IPS-15b (cell line): ENCODE data around the gene ANKDD1B.

Experiments used
- H3K27me3 ChIP-seq: one replicate; pipeline ENCODE4 v1.6.1; 2013; ENCODE audit warnings: low read length; ENCODE audit not compliant: control insufficient read depth, insufficient read depth
- H3K36me3 ChIP-seq: one replicate; pipeline ENCODE4 v1.6.1; 2013; ENCODE audit warnings: low read length; ENCODE audit not compliant: control insufficient read depth, insufficient read depth
- H3K4me1 ChIP-seq: one replicate; pipeline ENCODE4 v1.6.1; 2013; ENCODE audit warnings: mild to moderate bottlenecking, low read length; ENCODE audit not compliant: control insufficient read depth, insufficient read depth
- H3K4me3 ChIP-seq: one replicate; pipeline ENCODE4 v1.5.1; 2013; ENCODE audit warnings: low read depth, low read length
- H3K9ac ChIP-seq: one replicate; pipeline ENCODE4 v1.6.1; 2013; ENCODE audit warnings: low read depth, mild to moderate bottlenecking, low read length
- H3K9me3 ChIP-seq: one replicate; pipeline ENCODE4 v1.6.1; 2013; ENCODE audit warnings: mild to moderate bottlenecking, low read length; ENCODE audit not compliant: control insufficient read depth, insufficient read depth

Gene ANKDD1B

DNA sequence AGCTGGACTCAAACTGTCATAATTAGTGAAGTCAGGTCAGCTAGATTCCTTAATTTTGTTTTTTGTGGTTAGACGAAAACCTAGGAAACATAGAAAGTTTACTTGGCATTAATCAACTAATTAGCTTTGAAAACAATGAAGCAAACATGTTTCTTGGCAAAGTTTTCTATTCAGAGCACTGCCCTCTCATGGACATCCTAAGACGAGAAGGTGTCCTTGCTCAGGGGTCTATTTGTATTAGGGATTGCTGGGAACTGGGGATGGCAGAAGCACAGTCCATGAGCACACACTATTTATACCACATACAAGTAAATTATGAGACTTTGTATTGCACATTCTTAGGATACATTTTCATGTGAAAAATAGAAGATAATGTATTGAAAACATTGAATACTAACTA is 56.3 kb downstream of the ANKDD1B start:
- Histone ChIP-seq H3K4me1 (peaks cover 14% of the 10 kb centered on the region), H3K4me3 (no peak overlapping the region), H3K36me3 (no peaks in the 10 kb centered on the region), H3K9ac (no peak overlapping the region), H3K9me3 (no peaks in the 10 kb centered on the region), H3K27me3 (no peaks in the 10 kb centered on the region)

GRCh38 chr5:75668445-75668844 is 57.2 kb downstream of the ANKDD1B start:
- no peak overlapping the region for H3K9ac ChIP-seq
- peaks cover 14% of the 10 kb centered on the region for H3K4me1 ChIP-seq
- H3K36me3 ChIP-seq: no peaks in the 10 kb centered on the region
- H3K9me3 ChIP-seq: no peaks in the 10 kb centered on the region
- H3K27me3 ChIP-seq: no peaks in the 10 kb centered on the region
- H3K4me3 ChIP-seq: no peak overlapping the region

DNA sequence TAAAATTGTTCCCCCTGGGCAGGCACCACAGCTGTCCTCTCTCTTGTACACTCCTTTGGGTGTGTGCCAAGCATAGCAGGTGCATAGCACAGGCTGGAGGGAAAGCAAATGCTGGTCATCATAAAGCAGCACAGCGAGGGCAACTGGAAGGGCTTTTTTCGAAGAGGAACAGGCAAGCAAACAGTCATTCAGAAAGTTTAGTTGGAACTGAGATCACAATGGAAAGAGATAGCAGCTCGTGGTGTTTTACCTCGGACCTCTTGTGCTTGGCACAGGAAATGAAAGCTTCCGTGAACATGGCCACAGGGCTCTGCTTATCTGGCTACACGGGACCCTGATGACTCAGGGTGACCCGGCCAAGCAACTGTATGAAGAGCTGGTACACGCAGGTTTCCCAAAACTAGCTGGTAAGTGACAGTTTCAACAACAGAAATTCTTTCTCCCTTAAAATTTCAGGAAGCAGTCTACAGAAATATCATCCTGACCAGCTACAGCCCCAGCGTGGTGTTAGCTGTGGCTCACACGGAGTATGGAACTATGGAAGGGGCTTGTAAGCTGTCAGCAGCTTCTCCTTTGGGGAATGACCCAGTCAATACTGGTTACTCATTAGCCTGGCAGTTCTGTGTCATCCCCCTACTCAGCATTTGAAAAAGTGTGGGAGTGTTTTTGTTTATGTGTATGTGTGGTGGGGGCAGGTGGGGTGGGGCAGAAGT is 57.9 kb downstream of the ANKDD1B start:
- peaks cover 14% of the 10 kb centered on the region for H3K4me1 ChIP-seq
- no peaks in the 10 kb centered on the region for H3K27me3 ChIP-seq

DNA sequence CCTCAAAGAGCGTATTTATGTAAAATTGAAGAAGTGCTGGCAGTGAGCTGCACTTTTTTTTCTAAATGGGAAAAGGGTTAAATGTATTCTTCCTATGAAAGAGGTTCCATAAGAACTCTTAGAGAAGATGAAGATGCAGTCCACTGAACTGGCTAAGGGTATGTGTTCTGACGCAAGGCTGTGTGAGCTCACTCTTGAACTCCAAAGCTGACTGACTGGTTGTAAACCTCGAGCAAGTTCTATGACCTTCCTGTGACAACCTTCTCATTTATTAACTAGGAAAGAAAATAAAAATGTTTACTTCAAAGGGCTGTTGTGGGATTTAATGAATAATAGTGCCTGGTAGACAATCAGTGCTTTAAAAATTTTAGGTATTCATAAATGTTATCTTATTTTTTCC is 59.3 kb downstream of the ANKDD1B start:
- H3K9ac ChIP-seq: no peak overlapping the region
- no peak overlapping the region for H3K4me3 ChIP-seq
- no peaks in the 10 kb centered on the region for H3K9me3 ChIP-seq

More for the DNA sequence above, 57.9 kb downstream of the ANKDD1B start:
- no peak overlapping the region for H3K9ac ChIP-seq
- no peaks in the 10 kb centered on the region for H3K36me3 ChIP-seq
- H3K9me3 ChIP-seq: no peaks in the 10 kb centered on the region
- H3K4me3 ChIP-seq: no peak overlapping the region

DNA sequence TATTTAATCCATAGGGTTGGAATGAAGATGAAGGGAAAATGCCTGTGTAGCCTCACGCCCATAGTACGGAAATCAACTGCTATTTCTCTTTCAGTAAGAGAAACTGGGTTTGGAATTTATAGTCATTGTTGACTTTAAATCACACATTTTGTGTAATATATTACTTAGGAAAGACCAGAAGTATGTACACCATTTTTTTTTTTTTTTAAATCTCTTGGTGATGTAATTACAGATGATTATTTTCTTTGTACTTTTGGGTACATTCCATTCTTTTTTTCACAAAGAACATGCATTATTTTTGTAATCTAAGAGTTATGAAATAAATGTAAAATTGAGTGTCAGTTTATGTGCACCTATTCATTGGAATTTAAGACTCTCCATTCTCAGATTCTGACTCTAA is 60.3 kb downstream of the ANKDD1B start:
- Histone ChIP-seq H3K4me1 (peaks cover 14% of the 10 kb centered on the region), H3K36me3 (no peaks in the 10 kb centered on the region), H3K9ac (no peak overlapping the region), H3K27me3 (no peaks in the 10 kb centered on the region), H3K9me3 (no peaks in the 10 kb centered on the region), H3K4me3 (no peak overlapping the region)

More for the DNA sequence above, 59.3 kb downstream of the ANKDD1B start:
- Histone ChIP-seq H3K36me3 (no peaks in the 10 kb centered on the region), H3K27me3 (no peaks in the 10 kb centered on the region), H3K4me1 (peaks cover 14% of the 10 kb centered on the region)

DNA sequence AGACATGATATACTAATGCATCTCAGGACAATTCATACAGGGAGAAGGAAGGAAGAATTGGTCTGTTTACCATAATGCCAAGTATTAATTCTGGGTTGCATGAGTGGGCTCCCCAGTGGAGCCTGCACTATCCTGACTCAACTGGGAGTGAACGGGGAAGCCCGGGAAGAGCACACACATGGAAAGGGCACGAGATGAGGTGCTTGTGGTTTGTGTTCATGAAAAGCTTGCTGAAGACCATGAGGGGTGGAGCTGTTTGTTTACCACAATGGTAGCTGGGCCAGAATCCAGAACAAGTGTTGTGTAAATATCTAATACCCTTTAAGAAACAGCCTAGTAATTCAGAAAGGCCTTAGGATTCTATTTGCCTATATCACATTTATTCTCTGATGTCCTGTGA is 61.4 kb downstream of the ANKDD1B start:
- Histone ChIP-seq H3K9ac (no peak overlapping the region), H3K9me3 (no peaks in the 10 kb centered on the region), H3K4me1 (peaks cover 14% of the 10 kb centered on the region), H3K4me3 (no peak overlapping the region), H3K27me3 (no peaks in the 10 kb centered on the region), H3K36me3 (no peaks in the 10 kb centered on the region)

DNA sequence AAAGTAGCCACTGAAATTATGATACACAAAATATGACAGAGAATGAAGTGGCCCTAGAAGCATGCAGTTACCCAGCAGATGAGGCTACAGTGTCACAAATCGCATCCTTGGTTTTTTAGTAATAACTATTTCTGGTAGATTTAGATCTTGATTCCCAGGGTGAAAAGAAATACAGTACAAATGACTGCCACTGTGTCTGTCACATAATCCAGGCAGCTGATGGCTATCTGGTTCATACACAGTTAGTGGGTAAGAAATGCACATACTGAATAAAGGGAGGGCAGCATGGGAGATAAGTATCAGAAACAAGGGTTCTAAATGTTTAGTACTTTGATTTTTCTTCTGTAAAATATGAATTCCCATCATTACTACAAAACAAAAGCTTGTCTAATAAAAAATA is 64.5 kb downstream of the ANKDD1B start:
- Histone ChIP-seq H3K4me3 (no peak overlapping the region), H3K4me1 (no peaks in the 10 kb centered on the region), H3K27me3 (no peaks in the 10 kb centered on the region), H3K9me3 (no peaks in the 10 kb centered on the region), H3K9ac (no peak overlapping the region), H3K36me3 (no peaks in the 10 kb centered on the region)

DNA sequence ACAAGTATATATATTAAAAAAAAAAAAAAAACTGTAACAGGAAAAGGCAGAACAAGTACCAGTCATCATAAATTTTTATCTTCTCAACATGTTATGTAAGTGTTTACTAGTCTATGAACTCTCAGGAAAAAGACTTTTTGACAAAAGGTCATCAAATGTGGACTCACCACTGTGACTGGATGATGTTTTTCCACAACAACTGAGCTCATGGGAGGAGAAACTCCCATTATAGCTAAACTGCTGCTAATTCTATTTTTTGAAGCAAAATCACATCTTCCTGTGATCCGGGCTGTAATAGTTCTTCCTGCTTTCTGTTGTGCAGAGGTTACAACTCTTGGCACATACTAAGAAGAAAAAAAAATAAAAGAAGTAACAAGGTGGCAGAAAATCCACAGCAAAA is 66.4 kb downstream of the ANKDD1B start:
- Histone ChIP-seq H3K36me3 (no peaks in the 10 kb centered on the region), H3K4me3 (no peak overlapping the region), H3K4me1 (no peaks in the 10 kb centered on the region), H3K9me3 (no peaks in the 10 kb centered on the region), H3K9ac (no peak overlapping the region), H3K27me3 (no peaks in the 10 kb centered on the region)

DNA sequence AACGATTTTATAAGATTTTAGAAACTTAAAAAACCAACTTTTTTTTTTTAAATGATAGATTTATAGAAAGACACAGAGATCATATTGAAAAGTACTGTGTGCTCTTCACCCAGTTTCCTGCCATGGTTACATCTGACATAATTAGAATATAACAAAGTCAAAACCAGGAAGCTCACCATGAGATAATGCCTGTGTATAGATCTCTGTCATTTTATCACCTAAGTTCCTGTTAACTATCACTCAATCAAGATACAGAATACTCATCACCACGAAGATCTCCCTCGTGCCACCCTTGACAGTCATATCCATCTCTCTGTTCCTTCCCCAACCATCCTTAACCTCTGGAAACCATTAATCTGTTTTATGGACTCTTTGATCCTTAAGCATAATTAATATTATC is 66.9 kb downstream of the ANKDD1B start:
- no peaks in the 10 kb centered on the region for H3K36me3 ChIP-seq
- no peaks in the 10 kb centered on the region for H3K27me3 ChIP-seq
- H3K4me1 ChIP-seq: no peaks in the 10 kb centered on the region
- no peaks in the 10 kb centered on the region for H3K9me3 ChIP-seq
- H3K4me3 ChIP-seq: no peak overlapping the region
- no peak overlapping the region for H3K9ac ChIP-seq

GRCh38 chr5:75681125-75681830 is 70.0 kb downstream of the ANKDD1B start:
- Histone ChIP-seq H3K27me3 (no peaks in the 10 kb centered on the region), H3K9me3 (no peaks in the 10 kb centered on the region), H3K9ac (no peak overlapping the region), H3K36me3 (no peaks in the 10 kb centered on the region), H3K4me1 (no peaks in the 10 kb centered on the region), H3K4me3 (no peak overlapping the region)

- Histone ChIP-seq H3K4me1 (no peaks in the 10 kb centered on the region), H3K9ac (no peak overlapping the region), H3K9me3 (no peaks in the 10 kb centered on the region), H3K36me3 (no peaks in the 10 kb centered on the region), H3K27me3 (no peaks in the 10 kb centered on the region), H3K4me3 (no peak overlapping the region)
Observed at GRCh38 chr5:75685141-75685540, 73.9 kb downstream of the ANKDD1B start.

DNA sequence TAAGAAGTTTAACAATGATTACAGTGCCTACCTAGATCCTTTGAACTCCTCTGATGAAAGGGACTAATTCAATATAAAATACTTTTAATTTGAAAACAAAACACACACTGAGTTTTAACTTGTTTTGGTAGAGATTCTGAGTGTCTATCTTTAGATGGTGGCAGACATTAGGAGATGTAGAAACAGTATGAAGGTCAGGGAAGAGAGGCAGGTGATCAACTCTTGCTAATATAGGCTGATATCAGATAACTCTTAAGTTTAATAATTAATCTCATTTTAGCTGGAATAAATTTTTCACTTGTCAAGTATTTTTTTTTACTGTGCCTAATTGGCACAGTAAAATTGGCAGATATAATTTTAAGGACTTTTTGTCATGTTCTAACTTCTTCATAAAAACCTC is 75.2 kb downstream of the ANKDD1B start:
- no peaks in the 10 kb centered on the region for H3K9me3 ChIP-seq
- no peaks in the 10 kb centered on the region for H3K36me3 ChIP-seq
- no peaks in the 10 kb centered on the region for H3K27me3 ChIP-seq
- H3K4me1 ChIP-seq: no peaks in the 10 kb centered on the region
- H3K9ac ChIP-seq: no peak overlapping the region
- no peak overlapping the region for H3K4me3 ChIP-seq
